HUES48 (cell line): ENCODE results near the gene MYO5C.

ENCODE experiments used
- H3K27ac ChIP-seq: one replicate; pipeline ENCODE4 v1.7.0; 2013; ENCODE audit warnings: low read depth, low read length, inconsistent platforms
- H3K27me3 ChIP-seq: 2 replicates; pipeline ENCODE4 v1.6.1; 2013; ENCODE audit warnings: mild to moderate bottlenecking, low read length; ENCODE audit not compliant: control insufficient read depth, insufficient read depth
- H3K36me3 ChIP-seq: 2 replicates; pipeline ENCODE4 v1.6.1; 2013; ENCODE audit warnings: low read length; ENCODE audit not compliant: control insufficient read depth, insufficient read depth
- H3K4me1 ChIP-seq: 2 replicates; pipeline ENCODE4 v1.6.1; 2013; ENCODE audit warnings: mild to moderate bottlenecking, low read length; ENCODE audit not compliant: control insufficient read depth, insufficient read depth
- H3K4me3 ChIP-seq: 2 replicates; pipeline ENCODE4 v1.5.1; 2013; ENCODE audit warnings: mild to moderate bottlenecking, low read depth, low read length
- H3K9ac ChIP-seq: 2 replicates; pipeline ENCODE4 v1.6.1; 2013; ENCODE audit warnings: mild to moderate bottlenecking, low read depth, low read length, moderate library complexity
- H3K9me3 ChIP-seq: 2 replicates; pipeline ENCODE4 v1.6.1; 2013; ENCODE audit warnings: low read length; ENCODE audit not compliant: control insufficient read depth, insufficient read depth

MYO5C gene

DNA sequence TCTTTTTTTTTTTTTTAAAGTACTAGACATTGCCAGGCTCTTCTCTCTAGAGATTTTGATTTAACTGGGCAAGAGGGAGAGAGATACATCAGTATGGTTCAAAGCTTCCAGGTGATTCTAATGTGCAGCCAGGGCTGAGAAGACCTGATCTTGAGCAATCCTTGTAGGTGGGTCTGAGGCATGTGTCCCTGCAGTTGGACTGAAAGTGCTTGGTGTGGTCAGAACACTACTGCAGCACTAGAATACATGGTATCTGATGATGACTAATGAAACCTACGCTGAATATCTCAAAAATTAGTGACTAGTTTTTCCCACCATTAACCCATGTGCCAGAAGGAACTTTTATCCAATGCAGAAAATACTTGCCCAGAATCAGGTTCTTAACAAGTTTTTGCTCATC, 34.4 kb upstream of the MYO5C start:
- H3K4me3 ChIP-seq: no peak overlapping the region
- no peak overlapping the region for H3K27ac ChIP-seq
- H3K27me3 ChIP-seq: no peaks in the 10 kb centered on the region
- no peaks in the 10 kb centered on the region for H3K4me1 ChIP-seq
- no peaks in the 10 kb centered on the region for H3K9me3 ChIP-seq
- H3K36me3 ChIP-seq: peaks cover 30% of the 10 kb centered on the region
- H3K9ac ChIP-seq: no peak overlapping the region

DNA sequence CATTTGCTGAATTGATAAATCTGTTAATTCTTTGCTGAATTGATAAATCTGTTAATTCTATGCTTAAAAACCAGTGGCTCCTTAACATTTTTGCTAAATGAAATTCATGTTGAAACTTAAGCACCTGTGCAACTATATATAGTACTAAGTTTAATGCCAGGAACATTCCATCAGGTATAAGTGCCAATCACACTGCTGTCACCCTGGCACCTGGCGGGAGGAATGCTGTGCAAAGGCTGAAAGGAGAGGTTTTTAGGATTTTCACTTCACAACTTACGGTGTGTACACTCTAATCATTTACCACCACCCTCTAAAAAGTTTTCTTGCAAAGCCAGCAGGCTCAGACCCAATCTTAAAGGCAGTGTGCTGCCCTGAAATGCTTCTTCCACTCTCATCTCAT, 33.5 kb upstream of the MYO5C start:
- H3K4me3 ChIP-seq: no peak overlapping the region
- H3K36me3 ChIP-seq: peaks cover 24% of the 10 kb centered on the region
- no peaks in the 10 kb centered on the region for H3K9me3 ChIP-seq
- H3K4me1 ChIP-seq: no peaks in the 10 kb centered on the region
- H3K9ac ChIP-seq: no peak overlapping the region
- H3K27ac ChIP-seq: no peak overlapping the region
- no peaks in the 10 kb centered on the region for H3K27me3 ChIP-seq

DNA sequence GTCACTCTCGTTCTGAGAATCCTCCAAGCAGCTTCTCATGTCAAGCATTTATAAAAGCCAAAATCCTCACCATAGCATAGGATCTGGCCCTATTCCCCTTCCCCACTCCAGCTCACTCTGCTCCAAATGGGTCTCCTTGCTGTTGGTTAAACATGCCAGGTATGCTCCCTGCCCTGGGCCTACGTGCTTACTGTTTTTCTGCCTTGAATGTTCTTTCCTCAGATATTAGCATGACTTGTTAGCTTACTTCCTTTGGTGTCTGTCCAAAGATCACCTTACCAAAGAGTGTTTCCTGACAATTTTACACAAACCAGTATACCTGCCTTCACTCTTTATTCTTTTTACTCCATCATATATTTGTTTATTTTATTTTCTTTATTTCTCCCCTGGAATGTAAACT, 33.1 kb upstream of the MYO5C start:
- Histone ChIP-seq H3K4me1 (no peaks in the 10 kb centered on the region), H3K9ac (no peak overlapping the region; the same call in 1 of the 2 replicates), H3K27ac (no peak overlapping the region), H3K9me3 (no peaks in the 10 kb centered on the region), H3K27me3 (no peaks in the 10 kb centered on the region), H3K36me3 (peaks cover 24% of the 10 kb centered on the region), H3K4me3 (no peak overlapping the region)

DNA sequence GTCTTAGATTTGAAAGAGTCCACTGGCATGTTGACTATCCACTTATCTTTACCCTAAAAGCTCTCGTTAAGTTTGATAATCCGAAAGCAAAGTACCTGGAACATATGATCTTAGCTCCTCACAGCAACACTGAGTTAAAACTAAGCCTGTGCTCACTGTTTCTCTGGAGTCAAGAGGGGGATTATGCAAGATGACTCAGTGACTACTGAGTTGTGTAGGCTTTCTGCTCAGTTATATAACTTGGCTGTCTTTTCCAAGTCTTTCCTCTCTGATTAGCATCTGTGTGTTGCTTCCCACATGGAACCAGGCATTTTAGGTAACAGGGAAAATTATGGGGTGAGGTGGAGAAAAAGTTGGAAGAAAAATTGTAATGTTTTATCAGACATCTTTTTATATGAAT, 31.2 kb upstream of the MYO5C start:
- Histone ChIP-seq H3K36me3 (peaks cover 27% of the 10 kb centered on the region), H3K9me3 (no peaks in the 10 kb centered on the region), H3K27ac (no peak overlapping the region)

DNA sequence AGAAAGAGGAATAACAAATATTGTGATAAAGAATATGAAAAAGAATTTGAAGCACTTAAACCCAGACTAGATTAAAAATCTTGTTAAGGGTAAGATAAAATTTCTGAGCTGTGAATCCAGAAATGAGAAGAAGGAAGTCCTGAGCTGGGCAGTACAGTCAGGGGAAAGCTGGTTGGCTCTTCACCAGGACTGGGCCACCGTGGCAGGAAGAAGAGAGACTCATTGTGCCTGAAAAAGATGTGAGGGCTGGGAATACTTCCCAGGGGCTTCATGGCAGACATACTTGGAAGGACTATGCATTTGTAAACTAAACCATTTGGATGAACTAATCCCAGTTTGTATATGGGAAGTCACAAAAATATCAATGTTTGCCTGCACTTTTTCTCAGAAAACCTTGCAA, 28.5 kb upstream of the MYO5C start:
- Histone ChIP-seq H3K9ac (no peak overlapping the region), H3K4me1 (no peaks in the 10 kb centered on the region), H3K27ac (no peak overlapping the region), H3K9me3 (no peaks in the 10 kb centered on the region), H3K36me3 (peaks cover 27% of the 10 kb centered on the region), H3K4me3 (no peak overlapping the region), H3K27me3 (no peaks in the 10 kb centered on the region)

More for the DNA sequence above, 31.2 kb upstream of the MYO5C start:
- no peak overlapping the region for H3K9ac ChIP-seq
- no peaks in the 10 kb centered on the region for H3K27me3 ChIP-seq
- H3K4me1 ChIP-seq: no peaks in the 10 kb centered on the region
- H3K4me3 ChIP-seq: no peak overlapping the region

DNA sequence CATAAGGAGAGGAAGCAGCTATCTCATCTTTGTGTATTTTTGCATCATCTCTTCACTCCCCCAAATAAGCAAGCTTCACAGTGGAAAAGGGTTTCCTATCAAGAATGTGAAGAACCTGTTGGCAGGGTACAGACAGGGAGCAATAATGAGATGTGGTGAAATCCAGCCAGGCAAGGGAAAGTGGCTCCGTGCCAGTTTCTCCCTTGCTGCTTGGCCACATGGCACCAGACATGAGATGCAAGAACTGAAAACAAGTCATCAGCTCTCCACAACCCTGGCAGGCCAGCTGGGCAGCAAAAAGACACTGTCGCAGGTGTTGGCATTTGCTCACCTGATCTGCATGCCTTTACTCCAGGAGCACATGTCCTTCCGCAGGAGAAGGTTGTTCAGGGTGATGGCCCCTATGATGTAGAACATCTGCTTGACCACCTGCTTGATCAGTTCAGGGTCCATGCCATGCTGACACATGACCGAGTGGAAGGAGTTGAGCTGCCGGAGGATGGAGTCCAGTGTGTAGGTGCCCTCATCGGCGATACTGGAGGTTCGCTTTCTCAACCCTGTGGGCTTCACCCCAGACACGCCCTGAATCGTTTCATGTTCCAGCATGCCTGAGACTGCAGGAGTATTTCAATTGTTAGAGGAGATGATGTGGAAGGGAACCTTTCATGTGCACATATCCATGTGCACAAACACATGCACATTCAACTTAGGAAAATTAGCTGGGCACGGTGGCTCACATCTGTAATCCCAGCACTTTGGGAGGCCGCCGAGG, 23.3 kb upstream of the MYO5C start:
- Histone ChIP-seq H3K9me3 (no peaks in the 10 kb centered on the region), H3K27ac (no peak overlapping the region), H3K36me3 (peaks cover 29% of the 10 kb centered on the region), H3K27me3 (no peaks in the 10 kb centered on the region), H3K9ac (no peak overlapping the region), H3K4me1 (no peaks in the 10 kb centered on the region), H3K4me3 (no peak overlapping the region)

DNA sequence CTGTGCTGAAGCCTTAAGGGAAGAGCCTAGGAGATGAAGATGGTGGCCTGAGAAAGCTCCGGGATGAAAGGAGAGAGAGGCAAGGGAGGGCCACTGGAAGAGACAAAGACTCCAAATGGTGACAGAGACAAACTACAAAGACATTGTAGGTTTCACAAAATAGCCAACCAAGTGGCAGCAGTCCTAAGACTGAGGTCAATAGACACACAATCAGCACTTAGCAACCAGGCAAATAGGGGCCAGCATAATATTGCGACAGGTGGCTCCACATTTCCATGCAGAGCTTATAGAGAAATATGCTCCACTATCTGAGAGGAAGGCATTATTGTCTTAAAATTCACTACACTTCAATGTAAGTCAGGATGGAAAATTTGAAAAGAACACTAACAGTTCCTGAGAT, 22.1 kb upstream of the MYO5C start:
- Histone ChIP-seq H3K4me1 (no peaks in the 10 kb centered on the region), H3K4me3 (no peak overlapping the region), H3K9ac (no peak overlapping the region), H3K27me3 (no peaks in the 10 kb centered on the region), H3K9me3 (no peaks in the 10 kb centered on the region), H3K36me3 (peaks cover 39% of the 10 kb centered on the region), H3K27ac (no peak overlapping the region)

DNA sequence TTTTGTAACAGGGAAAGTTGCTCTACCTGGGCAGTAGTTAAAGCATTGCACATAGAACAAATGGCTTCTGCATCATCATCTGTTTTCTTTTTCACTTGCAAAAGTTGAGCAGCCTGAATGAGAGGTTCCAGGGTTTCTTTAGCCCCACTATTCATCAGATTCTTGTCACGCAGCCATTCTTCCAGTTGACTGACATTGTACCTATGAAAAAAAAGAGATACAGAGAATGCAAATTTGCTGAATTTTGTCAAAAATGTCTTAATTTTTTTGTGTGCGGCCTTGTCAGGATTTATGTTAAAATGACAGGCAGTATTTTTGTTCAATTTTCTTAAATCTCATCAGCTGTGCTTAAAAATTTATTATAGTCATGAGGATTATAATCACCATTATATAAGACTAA, 21.4 kb upstream of the MYO5C start:
- Histone ChIP-seq H3K4me1 (no peaks in the 10 kb centered on the region), H3K4me3 (no peak overlapping the region), H3K36me3 (peaks cover 38% of the 10 kb centered on the region), H3K27ac (no peak overlapping the region), H3K9me3 (no peaks in the 10 kb centered on the region), H3K27me3 (no peaks in the 10 kb centered on the region), H3K9ac (no peak overlapping the region)

DNA sequence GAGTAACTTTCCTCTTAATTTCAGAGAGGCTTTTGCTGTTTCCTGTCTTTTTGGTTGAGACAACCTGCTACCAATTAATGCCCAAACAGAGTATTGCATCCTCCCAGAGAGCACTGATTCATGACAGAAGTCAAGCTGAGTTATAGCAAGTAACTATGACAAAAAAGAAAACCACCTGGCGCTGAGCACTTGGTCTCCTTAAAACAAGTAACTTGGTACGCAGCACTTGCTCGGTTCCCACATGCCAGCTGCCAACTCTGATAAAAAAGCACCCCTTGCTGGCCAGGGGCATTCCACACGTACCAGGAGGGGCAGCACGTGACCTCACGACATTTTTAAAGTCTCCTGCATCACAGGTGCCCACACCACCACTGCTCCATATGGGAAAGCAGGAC, 13.5 kb upstream of the MYO5C start:
- Histone ChIP-seq H3K27ac (no peak overlapping the region), H3K9ac (no peak overlapping the region), H3K4me1 (no peaks in the 10 kb centered on the region), H3K9me3 (no peaks in the 10 kb centered on the region), H3K36me3 (peaks cover 12% of the 10 kb centered on the region), H3K4me3 (no peak overlapping the region), H3K27me3 (no peaks in the 10 kb centered on the region)

DNA sequence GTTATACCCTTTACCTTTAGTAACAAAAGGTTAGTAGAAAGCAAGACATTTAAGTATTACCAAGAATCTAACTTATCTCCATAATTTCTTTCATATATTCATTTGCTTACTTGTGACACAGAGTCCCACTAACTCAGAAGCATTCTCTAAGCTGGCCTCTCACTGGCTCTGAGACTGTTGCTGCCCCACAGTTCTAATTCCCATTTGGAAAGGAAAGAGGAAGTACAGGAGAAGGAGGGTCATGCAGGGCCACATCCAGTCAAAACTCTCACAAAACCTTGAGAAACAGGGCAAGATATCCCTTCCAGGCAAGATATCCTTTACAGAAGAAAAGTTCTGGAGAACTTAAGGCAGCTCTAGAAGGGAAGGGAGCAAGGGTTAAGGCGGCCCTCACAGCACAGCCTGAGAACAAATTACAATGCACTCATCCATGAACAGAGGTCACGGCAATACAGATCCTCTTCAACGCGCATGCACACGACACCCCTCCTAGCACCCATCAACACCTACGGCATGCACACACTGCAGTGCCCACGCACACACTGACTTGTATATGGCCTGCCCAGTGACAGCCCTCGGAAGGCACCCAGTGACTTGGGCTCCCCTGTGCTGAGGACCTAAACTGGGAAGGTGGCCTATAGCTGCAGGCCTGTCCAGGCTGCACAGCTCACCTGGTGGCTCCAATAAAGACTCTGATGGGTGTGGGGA, 13.0 kb upstream of the MYO5C start:
- no peaks in the 10 kb centered on the region for H3K9me3 ChIP-seq
- H3K27me3 ChIP-seq: no peaks in the 10 kb centered on the region
- H3K27ac ChIP-seq: no peak overlapping the region
- H3K36me3 ChIP-seq: peaks cover 7% of the 10 kb centered on the region
- H3K4me1 ChIP-seq: no peaks in the 10 kb centered on the region; the same call in 1 of the 2 replicates
- no peak overlapping the region for H3K9ac ChIP-seq
- H3K4me3 ChIP-seq: no peak overlapping the region

DNA sequence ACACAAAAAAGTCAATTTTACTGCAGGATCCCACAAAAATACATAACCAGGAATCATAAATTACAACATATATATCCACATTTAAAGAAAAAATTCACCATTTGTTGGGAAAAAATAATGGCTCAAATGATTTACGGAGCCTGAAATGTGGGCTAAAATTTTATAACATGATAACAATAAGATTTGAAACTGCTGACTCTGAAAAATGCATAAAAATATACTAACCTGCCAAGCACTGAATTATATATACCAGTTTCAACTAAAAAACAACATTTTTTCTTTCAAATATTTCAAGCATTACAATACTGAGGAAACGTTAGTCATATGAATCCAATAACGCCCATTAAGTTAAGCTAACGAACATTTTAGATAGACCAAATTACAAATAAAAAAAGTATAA, 12.2 kb upstream of the MYO5C start:
- H3K4me3 ChIP-seq: no peak overlapping the region
- H3K27ac ChIP-seq: no peak overlapping the region
- H3K27me3 ChIP-seq: no peaks in the 10 kb centered on the region
- H3K9me3 ChIP-seq: no peaks in the 10 kb centered on the region
- no peaks in the 10 kb centered on the region for H3K36me3 ChIP-seq
- H3K9ac ChIP-seq: no peak overlapping the region
- peaks cover 7% of the 10 kb centered on the region; the same call in 1 of the 2 replicates for H3K4me1 ChIP-seq
